SW 1271 (cell line): Measurements from ENCODE around the gene DNAJC6.

Source experiments
- DNase-seq, 2 experiments: peaks; one replicate each; lab custom pipeline; 2025; lab: John Stamatoyannopoulos, UW

The DNAJC6 gene

DNA sequence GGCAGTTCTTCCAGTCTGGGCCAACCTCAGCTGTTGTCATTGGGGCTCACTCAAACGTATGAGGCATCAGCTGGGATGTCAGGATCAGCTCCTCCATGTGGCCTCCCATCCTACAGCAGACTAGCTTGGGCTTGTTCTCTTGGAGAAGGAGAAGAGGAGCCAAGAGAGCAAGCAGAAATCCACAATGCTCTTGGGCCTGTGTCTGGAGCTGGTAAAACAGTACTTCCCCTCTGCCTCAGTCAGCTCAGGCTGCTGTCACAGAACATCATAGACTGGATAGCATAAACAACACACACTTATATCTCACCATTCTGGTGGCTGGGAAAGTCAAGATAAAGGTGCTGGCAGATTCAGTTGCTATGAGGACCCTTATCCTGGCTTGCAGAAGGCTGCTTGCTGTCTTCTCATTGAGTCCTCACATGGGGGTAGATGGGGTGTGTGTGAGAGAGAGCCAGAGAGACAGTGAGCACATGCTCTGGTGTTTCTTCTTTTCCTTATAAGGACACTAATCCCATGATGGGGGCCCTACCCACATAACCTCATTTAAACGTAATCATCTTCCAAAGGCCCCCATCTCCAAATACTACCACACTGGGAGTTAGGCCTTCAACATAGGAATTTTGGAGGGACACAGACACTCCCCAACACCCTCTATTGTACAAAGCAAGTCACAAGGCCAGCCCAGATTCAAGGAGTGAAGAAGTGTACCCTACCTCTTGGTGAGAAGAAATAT, 16.3 kb upstream of the DNAJC6 start:
- no peak for DNase-seq

DNA sequence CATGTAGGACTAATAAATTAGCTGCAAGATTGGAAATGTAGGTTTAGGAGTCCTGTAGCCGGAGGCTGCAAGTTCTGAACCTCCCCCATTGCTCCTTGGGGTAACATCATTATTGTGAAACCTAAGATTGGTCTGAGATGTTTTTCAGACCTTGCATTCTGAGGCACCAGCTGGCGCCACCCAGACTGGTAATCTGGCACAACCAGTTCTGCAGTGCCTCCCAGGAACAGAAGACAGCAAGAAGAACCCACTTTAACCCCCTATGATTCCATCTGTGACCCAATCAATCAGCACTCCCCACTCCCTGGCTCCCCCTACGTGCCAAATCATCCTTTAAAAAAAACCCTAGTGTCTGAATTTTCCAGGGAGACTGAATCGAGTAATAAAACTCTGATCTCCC, 11.6 kb upstream of the DNAJC6 start:
- DNase-seq, result no peak

DNA sequence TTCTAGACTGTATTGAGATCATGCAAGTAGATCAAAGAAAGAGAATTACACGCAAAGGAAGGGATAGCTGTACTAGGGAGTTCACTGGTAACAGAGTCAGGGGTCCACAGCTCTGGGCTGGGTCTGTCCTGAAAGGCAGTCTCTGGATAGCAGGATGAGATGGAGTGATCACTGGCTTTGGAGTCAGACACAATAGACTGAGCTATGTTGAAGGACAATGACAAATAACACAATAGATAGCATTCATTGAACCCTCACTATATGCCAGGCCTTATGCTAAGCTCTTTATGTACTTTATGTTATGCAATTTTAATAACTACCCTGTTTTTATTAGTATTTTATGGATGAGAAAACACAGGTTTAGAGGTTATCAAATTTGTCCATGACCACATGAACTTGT, 10.0 kb upstream of the DNAJC6 start:
- no peak for DNase-seq

DNA sequence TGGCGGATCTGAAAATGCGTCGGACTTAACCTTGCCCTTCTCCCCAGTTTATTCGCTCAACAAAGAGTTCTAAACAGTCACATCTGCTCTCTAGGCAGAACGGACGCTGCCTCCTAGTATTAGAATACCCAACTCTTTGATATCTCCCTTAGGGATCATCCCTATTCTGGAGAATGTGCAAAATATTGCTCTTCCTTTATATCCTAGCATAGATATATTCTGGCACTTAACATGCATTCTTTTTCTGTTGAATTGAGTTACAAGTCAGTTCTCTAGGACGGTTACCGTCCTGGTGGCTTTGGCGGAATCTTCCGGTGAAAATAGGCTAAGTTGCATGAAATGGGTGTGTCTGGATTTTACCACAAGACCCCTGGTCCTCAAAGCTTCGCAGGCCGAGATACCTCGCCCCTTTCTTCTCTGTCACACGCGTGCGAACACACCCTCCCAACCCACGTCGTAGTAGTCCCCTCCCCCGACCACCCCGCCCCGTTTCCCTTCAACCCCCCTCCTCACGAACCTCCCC, 501 bp upstream of the DNAJC6 start:
- DNase-seq, result no peak

- no peak for DNase-seq
These were observed 790 bp downstream of the DNAJC6 start for GRCh38 chr1:65310078-65310587.

- no peak for DNase-seq
These were observed 2.4 kb downstream of the DNAJC6 start for GRCh38 chr1:65311760-65312159.

GRCh38 chr1:65316233-65316632, 6.9 kb downstream of the DNAJC6 start:
- no peak for DNase-seq

GRCh38 chr1:65317866-65318653, 8.7 kb downstream of the DNAJC6 start:
- DNase-seq, result no peak

GRCh38 chr1:65319141-65319540, 9.8 kb downstream of the DNAJC6 start:
- no peak for DNase-seq

DNA sequence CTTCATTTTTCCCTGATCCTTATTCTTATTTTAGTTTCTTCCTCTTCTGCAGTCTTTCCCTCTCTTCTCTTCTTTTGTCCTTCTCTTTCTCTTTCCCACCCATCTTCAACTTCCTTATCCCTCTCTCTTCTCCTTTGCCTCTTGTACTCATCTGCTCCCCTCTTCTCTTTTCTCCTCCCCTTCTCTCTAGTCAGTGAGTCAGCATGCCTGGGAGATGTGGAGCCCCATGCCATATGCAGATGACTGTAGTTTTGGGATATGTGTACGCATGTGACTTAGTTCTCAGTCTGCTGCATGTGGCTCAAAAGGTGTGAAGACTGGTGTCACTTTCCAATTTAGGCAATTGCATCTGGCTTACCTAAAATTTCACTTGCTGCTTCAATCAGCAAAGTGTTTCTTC, 10.4 kb downstream of the DNAJC6 start:
- no peak for DNase-seq

GRCh38 chr1:65321879-65322278, 12.5 kb downstream of the DNAJC6 start:
- DNase-seq, result no peak

- DNase-seq, result no peak
These were observed 13.9 kb downstream of the DNAJC6 start for GRCh38 chr1:65323246-65323645.

DNA sequence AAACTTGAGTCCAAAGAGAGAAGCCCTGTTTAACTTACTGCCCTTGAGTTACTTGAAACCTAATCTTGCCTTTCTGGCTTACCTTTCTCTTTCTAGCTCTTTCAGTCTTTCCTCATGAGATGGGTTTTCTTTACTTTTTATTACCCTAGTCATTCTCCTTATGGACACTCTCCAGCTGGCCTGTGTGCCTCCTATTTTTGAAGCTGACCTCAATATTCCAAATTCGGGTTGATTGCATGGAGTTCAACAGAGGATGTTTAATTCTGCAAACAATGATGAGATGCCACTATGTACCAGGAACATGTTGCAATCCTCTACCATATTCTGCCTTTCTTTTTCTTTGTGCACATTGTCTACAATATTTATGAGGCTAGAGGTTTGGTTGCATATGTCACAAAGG, 20.7 kb downstream of the DNAJC6 start:
- DNase-seq, result no peak

- DNase-seq, result no peak
These were observed 21.5 kb downstream of the DNAJC6 start for GRCh38 chr1:65330822-65331221.

- DNase-seq, result no peak
These were observed 23.5 kb downstream of the DNAJC6 start for GRCh38 chr1:65332821-65333220.

DNA sequence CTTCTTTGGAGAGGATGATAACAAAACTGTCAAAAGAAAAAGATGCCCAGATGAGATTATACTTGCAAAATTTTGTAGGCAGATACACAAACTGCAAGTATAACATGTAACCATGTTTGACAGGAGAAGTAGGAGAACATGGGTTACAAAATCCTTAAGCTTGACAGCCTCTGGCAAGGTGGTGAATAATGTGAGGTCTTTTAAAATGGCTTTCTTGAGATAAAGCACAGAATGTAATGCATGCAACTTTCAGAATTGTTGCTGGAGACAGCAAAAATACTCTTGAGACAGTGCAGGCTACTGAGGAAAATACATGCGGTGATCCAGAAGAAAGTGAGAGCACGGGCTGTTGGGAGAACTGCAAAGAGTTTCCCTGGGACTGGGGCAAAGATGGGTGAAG, 24.7 kb downstream of the DNAJC6 start:
- no peak for DNase-seq

GRCh38 chr1:65339866-65340468, 30.6 kb downstream of the DNAJC6 start:
- no peak for DNase-seq

- no peak for DNase-seq
These were observed 32.0 kb downstream of the DNAJC6 start for GRCh38 chr1:65341381-65341780.

DNA sequence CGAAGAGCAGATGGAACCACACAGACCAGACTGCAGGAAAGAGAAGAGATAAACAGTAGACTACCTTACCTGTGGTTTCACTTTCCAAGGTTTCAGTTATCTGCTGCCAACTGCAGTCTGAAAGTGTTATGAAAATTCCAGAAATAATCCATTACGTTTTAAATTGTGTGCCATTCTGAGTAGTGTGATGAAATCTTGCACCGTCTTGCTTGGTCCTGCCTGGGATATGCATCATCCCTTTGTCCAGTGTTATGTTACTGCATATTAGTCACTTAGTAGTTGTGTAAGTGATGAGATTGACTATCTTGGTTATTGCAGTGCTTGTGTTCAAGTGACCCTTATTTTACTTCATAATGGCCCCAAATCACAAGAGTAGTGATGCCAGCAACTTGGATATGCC, 33.9 kb downstream of the DNAJC6 start:
- DNase-seq, result no peak

GRCh38 chr1:65344171-65344814, 35.0 kb downstream of the DNAJC6 start:
- DNase-seq, result no peak

DNA sequence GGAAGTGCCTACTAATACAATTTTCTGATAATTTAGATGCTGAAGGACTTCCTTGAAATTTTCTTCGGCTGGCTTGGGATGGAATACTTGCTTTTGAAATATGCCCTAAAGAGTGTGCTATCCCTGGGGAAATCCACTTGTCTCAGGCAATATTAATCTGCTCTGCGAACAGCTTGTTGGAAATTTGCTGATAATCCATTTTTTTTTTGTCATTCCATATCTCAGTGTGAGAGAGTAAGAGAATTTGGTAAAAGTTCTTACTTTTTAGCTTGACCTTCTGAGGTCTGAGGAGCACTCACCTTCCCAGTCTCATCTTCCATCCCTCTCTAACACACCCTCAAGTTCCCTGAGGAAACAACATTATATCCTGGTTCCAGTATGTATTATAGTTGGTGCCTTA, 36.8 kb downstream of the DNAJC6 start:
- no peak for DNase-seq

DNA sequence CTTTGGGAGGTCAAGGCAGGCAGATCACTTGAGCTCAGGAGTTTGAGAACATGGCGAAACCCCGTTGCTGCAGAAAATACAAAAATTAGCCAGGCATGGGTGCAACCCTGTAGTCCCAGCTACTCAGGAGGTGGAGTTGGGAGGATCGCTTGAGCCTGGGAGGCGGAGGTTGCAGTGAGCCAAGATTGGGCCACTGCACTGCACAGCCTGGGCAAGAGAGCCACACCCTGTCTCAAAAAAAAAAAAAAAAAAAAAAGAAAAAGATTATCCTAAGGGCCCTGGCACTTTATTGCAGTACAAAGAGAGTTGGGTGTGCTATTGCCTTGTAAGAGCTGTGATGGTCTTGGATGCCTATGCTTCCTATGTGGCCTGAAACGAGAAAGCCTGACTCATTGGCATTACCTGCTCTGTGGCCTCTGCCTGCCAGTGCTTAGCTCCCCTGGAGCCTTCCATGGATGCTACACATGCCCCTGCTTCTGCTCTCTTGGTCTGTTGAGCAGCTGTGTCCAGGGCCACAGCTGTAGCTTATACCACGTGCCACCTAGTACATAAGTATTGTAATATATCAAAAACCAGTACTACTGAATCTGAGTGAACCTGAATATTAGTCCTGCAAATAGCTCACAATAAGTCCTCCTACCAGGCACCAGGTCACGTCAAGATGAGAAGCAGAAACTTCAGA, 45.8 kb downstream of the DNAJC6 start:
- DNase-seq, result no peak
